22Rv1 (cell line): ENCODE data around the gene FANCC.

Source experiments
- CTCF ChIP-seq: fragments of 450-650 bp; IDR thresholded peaks from 2 replicates; pipeline ENCODE4 v1.5.1; 2017; ENCODE audit warnings: mild to moderate bottlenecking
- ZFX ChIP-seq: fragments of 450-650 bp; IDR thresholded peaks from 2 replicates; pipeline ENCODE4 v1.6.1; 2017; ENCODE audit warnings: antibody characterized with exemption, borderline replicate concordance

GRCh38 chr9:95177617-95178016 is 139.9 kb downstream of the FANCC start:
- TF ChIP-seq CTCF = no peak
- no peak for TF ChIP-seq ZFX
